Measurements from ENCODE around the gene RPUSD4. TPM values are rescaled to one million over a fixed set of nuclear protein-coding genes. Genes with fewer than 3 reads are reported as not detected.

RPUSD4 gene
- total RNA-seq, 2 donors from 2014 or later = 25.4 to 41.2 TPM

GRCh38 chr11:126194121-126194543 lies 17.3 kb downstream of the RPUSD4 start:
- 35 to 36% methylated on average over 9 of the region's 9 CpGs for WGBS, 2 donors
- H3K36me3 ChIP-seq (replicated peaks in 1 of 2; ENCODE audit: insufficient read depth in 1 of 2, low read depth in 2 of 2) = peaks cover 0 to 6% of the 10 kb centered on the region in 2 donors
- TF ChIP-seq CTCF (IDR thresholded peaks at IDR 0.05) = peak; percentile 43 to 82 (median 77)
- no peak for TF ChIP-seq POLR2A (IDR thresholded peaks at IDR 0.05)
- DNase-seq (peak; percentile 42 to 64 (median 56)), ATAC-seq (peak; percentile 60)
- H3K9me3 ChIP-seq = no peaks in the 10 kb centered on the region
- no peak overlapping the region for H3K4me3 ChIP-seq
- intact Hi-C loops (cut with DNase I) = loop anchor here (5.0 kb wide), 1 partner anchor 272 kb away; no protein-coding TSS in a partner anchor
- H3K4me1 ChIP-seq = no peaks in the 10 kb centered on the region
- H3K27me3 ChIP-seq = no peaks in the 10 kb centered on the region
- H3K27ac ChIP-seq = no peak overlapping the region

GRCh38 chr11:126193038-126193478 lies 18.4 kb downstream of the RPUSD4 start:
- TF ChIP-seq CTCF (IDR thresholded peaks at IDR 0.05) (no peak), POLR2A (IDR thresholded peaks at IDR 0.05) (no peak)
- no peak overlapping the region for H3K27ac ChIP-seq
- H3K27me3 ChIP-seq = no peaks in the 10 kb centered on the region
- no peak for DNase-seq
- H3K36me3 ChIP-seq (replicated peaks in 1 of 2; ENCODE audit: insufficient read depth in 1 of 2, low read depth in 2 of 2) = peaks cover 0 to 6% of the 10 kb centered on the region in 2 donors
- no peaks in the 10 kb centered on the region for H3K9me3 ChIP-seq
- ATAC-seq = no peak
- WGBS, 2 donors = 94 to 96% methylated on average over 9 to 16 of the region's 16 CpGs
- no peaks in the 10 kb centered on the region for H3K4me1 ChIP-seq
- H3K4me3 ChIP-seq = no peak overlapping the region
- intact Hi-C loops (cut with DNase I) = loop anchor here (5.0 kb wide), 1 partner anchor 271 kb away; no protein-coding TSS in a partner anchor

GRCh38 chr11:126192361-126192760 lies 19.1 kb downstream of the RPUSD4 start:
- H3K9me3 ChIP-seq = no peaks in the 10 kb centered on the region
- DNase-seq = no peak
- intact Hi-C loops (cut with DNase I) = loop anchor here (5.0 kb wide), 1 partner anchor 270 kb away; no protein-coding TSS in a partner anchor
- H3K27ac ChIP-seq = no peak overlapping the region
- WGBS, 2 donors = 82% methylated on average over 7 of the region's 7 CpGs
- H3K4me1 ChIP-seq = no peaks in the 10 kb centered on the region
- TF ChIP-seq POLR2A (IDR thresholded peaks at IDR 0.05) (no peak), CTCF (IDR thresholded peaks at IDR 0.05) (no peak)
- peaks cover 0 to 2% of the 10 kb centered on the region in 2 donors for H3K36me3 ChIP-seq (replicated peaks in 1 of 2; ENCODE audit: insufficient read depth in 1 of 2, low read depth in 2 of 2)
- no peak overlapping the region for H3K4me3 ChIP-seq
- no peak for ATAC-seq
- H3K27me3 ChIP-seq = no peaks in the 10 kb centered on the region

GRCh38 chr11:126191379-126192073 lies 19.9 kb downstream of the RPUSD4 start:
- TF ChIP-seq CTCF (IDR thresholded peaks at IDR 0.05) (no peak), POLR2A (IDR thresholded peaks at IDR 0.05) (no peak)
- Histone ChIP-seq H3K36me3 (replicated peaks in 1 of 2; ENCODE audit: insufficient read depth in 1 of 2, low read depth in 2 of 2) (no peaks in the 10 kb centered on the region), H3K27me3 (no peaks in the 10 kb centered on the region), H3K4me1 (no peaks in the 10 kb centered on the region), H3K4me3 (no peak overlapping the region), H3K9me3 (no peaks in the 10 kb centered on the region), H3K27ac (no peak overlapping the region)
- intact Hi-C loops (cut with DNase I) = loop anchor here (5.0 kb wide), 1 partner anchor 269 kb away; no protein-coding TSS in a partner anchor
- ATAC-seq = no peak
- DNase-seq = no peak
- 97 to 100% methylated on average over 6 to 11 of the region's 11 CpGs for WGBS, 2 donors
